Measurements from ENCODE around the gene COL23A1. TPM values are rescaled to one million over a fixed set of nuclear protein-coding genes. Genes with fewer than 3 reads are reported as not detected.

COL23A1 gene
- total RNA-seq, 1 donor from 2014 or later, result 0.40 TPM

DNA sequence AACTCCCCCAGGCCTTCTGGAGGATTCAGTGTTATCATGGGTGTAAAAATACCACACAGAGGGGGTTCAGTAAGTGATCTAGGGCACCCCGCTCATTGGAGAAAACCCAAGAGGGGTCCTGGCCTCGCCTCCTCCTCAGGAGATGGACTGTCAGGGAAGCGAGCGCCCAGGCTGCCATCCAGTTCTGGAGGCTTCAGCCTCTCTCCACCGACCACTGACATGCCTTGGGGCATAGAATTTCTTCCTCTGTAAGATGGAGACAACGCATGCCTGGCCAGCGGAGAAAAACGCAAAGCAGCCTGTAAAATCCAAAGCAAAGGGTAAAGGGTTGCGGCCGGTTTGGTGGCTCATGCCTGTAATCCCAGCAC is 165.4 kb downstream of the COL23A1 start:
- DNase-seq (ENCODE audit: low read depth), result no peak

DNA sequence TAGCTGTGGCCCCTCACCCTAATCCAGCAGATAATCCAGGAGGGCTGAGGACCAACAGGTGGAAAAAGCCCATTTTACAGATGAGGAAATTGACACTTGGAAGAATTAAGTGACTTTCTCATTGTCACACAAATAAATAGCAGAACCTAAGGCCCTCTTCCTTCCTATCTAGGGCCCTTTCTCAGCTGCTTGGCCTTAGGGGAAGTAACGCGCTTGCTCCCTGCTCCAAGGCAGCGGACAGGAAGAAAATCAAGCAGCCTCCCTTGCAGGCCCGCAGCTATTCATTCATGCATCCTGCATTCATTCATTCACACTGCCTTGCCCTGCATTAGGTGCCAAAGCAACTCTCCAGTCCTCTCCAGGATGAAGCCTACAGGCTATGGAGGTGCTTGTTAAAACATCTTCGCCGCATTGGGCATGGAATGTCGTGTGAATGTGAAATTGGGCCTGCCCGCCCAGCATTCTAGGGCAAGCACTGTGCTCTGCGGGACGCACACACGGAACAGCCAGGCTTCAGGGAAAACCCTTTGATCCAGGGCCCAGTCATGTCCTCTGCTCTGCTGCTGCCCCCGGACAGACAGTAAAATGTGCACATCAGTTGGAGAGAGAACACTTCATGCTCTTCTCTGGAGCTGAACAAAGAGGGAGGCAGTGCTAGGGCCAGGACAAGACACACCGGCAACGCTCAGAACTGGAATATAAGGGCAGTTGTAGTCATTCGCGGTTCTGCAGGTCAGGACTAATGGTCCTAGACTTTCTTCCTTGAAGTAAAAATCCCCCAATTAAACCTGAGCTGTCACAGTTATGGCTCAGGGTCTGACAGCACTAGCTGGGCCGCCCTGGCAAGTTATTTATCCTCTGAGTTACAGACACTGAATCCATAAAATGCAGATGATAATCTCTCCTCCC is 166.0 kb downstream of the COL23A1 start:
- no peak for DNase-seq (ENCODE audit: low read depth)

DNA sequence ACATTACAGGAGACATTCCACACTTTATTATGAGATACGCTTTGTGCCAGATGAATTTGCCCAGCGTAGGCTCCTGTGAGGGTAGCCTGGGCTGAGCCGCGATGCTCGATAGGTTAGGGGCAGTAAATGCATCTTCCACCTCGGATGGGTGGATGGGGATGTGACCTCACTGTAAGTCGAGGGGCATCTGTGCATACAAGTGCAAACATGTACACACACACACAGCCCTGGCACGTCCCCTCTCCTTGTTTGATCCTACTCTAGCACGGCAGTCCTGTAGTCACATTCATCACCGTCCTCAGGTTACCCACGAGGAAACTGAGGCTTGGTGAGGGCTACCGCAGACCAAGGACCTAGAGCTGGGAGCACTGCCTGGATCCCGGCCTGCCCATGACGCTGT is 166.8 kb downstream of the COL23A1 start:
- no peak for DNase-seq (ENCODE audit: low read depth)

DNA sequence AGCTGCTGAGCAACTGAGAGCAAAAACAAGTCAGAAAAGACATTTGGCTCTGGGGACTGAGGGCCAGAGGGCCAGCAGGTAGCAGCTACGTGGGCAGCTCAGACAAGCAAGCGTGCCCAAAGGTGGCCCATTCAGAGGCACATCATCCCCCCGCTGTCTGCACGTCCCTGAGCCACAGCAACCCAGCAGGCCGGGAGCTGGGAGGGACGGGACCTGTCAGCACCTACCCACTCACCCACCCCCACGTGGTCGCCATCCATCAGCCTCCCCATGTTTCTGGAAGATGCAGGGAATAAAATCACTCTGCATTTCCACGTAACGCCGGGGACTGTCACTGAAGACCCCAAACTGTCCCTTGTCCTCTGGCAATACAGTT is 167.8 kb downstream of the COL23A1 start:
- no peak for DNase-seq (ENCODE audit: low read depth)

DNA sequence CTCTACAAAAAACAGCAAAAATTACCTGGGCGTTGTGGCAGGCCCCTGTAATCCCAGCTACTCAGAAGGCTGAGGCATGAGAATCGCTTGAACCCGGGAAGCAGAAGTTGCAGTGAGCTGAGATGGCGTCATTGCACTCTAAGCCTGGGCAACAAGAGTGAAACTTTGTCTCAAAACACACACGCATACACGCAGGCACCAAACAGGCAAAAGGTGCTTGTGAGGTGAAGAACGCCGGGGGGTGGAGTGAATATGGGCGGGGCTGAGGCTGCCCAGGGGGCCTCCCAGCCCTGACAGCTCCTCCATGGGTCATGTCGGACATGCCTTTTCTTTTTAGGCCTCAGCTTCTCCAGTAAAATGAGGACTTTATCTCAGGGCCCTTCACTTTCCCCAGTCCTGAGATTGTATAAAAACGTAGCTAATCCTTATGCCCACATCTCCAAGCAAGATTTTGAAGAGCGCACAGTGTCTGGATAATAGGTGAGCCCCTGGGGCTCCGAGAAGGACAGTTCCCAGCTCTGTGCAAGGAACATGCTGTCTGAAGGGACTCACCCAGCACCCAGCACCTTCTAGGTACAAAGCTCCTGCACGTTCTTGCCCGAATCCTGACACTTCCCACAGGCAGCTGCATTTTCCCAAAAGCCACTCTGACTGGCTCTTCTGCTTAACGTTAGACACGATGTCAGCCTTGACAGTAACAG is 168.3 kb downstream of the COL23A1 start:
- DNase-seq (ENCODE audit: low read depth), result no peak

DNA sequence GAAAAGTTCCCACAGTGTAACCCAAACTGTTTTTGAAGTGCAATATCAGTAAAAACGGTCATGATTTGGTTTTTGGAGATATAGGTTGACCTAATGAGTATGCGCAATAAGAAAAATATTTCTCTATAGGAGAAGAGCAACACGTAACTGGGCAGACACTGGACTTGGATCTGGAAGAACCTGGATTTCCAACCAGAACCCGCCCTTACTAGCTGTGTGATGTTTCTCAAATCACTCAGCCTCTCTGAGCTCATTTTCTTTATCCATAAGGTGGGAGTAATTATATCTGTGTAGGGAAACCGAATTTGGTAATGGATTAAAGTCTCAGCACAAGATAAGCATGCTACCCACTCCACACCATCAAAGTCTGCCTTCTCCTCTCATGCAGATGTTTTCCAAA is 169.1 kb downstream of the COL23A1 start:
- no peak for DNase-seq (ENCODE audit: low read depth)

DNA sequence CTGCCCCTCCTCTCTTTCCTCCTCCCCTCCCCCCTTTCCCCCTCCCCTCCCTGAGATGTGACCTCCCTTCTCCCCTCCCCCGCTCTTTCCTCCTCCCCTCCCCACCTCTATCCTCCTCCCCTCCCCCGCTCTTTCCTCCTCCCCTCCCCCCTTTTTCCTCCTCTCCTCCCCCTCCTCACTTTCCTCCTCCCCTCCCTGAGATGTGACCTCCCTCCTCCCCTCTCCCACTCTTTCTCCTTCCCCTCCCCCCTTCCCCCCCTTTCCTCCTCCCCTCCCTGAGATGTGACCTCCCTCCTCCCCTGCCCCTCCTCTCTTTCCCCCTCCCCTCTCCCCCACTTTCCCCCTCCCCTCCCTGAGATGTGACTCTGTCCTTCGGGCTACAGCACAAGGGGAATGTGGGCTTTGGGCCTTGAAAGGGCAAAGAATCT is 169.8 kb downstream of the COL23A1 start:
- DNase-seq (ENCODE audit: low read depth), result no peak

DNA sequence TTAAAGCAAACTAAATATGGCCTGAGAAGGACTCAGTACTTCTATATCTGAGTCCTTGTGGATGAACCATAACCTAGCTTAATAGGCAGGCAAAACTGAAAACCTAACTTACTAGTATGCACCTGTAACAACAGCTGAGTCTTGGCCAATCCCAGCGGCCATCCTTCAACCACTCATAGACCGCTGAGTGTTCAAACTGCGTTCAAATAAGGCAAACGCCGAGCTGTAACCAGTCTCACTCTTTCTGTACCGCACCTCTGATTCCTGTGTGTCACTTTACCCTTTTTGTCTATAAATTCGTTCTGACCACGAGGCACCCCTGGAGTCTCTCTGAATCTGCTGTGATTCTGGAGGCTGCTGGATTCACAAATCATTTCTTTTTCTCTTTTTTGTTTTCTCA is 170.5 kb downstream of the COL23A1 start:
- DNase-seq (ENCODE audit: low read depth), result no peak

DNA sequence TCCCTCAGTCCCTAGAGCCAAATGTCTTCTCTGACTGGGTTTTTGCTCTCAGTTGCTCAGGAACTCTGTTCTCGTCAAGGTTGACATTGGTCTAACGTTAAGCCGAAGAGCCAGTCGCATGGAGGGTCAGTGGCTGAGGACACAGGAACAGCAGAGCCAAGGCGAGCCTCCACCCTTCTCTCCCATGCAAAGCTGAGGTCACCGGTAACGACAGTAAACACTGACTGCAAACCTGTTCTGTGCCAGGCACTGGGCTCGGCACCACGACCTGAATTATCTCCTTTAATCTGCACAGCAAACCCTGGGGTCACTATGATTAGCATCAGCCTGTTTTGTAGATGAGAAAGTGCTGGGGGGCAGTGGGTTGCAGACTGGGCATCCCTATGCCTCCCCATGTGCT is 171.0 kb downstream of the COL23A1 start:
- no peak for DNase-seq (ENCODE audit: low read depth)

DNA sequence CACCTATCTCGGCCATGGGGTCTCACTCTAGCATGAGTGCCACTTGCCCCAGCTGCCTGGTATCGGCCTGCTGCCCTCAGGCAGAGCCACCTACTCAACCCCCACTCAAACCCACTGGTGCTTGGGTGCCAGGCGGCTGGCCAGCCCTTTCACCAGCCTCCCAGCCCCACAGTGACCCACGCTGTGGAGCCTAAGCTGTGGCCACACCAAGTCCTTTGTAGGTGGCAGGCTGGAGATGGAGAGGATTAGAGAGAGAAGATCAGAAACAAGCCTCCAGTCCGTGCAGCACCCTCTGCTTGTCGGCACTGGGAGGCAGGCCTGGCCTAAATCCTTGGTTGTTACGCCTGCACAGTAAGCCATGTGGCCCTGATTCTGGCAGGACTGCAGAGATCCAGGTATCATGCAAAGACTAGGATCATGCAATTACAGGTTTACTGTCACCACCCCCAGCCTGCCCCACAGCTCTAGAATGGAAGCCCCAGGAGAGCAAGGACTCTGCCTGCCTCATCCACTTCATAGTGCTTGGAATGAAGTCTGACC is 171.7 kb downstream of the COL23A1 start:
- no peak for DNase-seq (ENCODE audit: low read depth)

DNA sequence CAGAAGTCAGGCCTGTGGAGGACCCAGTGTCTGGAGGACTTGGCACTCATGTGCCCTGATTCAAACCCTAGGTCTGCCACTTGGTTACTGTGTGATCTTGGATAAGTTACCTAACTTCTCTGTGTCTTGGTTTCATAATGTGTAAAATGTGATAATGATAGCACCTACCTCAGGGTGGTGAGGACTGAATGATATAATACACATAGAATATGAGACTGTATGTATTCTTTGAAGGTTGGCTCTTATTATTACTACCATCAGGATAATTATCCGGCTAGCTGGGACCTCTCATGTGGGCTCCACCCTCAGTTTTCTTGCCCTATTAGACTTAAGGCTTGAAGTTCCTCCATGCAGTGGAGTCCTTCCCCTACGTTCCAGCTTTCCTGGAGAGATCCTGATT is 172.2 kb downstream of the COL23A1 start:
- DNase-seq (ENCODE audit: low read depth), result no peak

DNA sequence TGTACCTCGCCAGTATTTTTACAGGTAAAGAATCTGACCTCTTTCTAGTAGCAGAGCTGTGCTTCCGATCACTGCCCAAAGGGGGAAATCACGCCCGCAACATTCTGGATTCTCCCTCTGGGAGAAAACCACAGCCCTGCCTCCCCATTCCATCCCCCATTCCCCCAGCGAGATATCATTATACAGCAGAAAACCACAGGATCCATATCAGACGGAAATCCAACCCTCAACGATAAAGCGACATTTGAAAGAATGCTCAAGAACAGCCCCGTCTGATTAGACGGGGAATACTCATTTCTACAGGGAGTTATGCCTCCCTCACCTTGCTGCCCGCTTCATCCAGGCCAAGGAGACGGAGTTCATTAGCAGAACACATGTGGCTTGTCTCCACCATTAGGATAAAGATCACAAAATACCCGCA is 172.8 kb downstream of the COL23A1 start:
- DNase-seq (ENCODE audit: low read depth), result no peak

DNA sequence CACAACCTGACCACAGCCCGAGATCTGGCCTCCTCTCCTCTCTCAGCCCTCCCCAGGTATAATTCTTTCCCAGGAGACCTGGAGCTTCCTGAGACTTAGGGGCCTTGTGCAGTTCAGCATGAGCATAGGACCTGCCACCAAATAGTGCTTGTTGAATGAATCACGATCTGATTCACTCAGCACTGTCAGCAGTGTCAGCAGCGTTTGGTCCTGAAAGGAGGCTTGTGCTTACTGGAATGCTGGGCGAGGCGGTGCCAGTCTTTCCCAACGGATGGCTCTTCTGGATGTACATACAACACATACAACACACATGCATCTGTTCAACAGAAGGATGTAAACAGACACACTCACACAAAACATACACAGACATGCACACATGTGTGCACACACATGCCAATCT is 173.3 kb downstream of the COL23A1 start:
- peak; percentile 47 for DNase-seq (ENCODE audit: low read depth)

DNA sequence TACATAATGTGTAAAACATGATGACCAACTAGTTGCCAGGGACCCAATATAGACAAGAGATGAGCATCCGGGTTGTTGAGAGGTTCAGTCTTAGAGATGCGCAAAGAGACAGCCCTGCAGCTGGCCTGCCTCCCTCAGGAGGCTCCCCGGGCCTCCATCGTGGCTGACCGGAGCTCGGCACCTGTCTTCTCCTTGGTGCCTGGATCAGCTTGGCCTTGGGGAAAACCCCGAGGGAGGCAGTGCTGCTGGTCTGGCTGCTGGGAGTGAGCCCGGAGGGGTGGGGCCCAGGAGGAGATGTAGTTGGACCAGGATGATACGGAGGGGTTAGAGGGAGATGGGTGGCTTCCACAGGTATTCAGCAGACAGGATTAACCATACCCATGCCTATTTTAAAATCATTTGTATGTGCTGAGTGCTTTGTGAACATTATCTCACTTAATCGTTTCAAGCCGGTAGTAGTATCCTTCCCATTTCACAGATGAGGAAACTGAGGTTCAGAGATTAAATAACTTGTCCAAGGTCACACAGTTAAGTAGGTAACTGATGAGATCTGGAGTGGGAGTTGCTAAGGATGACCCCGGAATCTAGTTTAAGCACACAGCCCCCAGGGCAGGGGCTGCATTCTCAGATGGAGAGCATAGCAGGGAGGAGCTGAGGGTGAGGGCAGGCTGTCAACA is 173.8 kb downstream of the COL23A1 start:
- no peak for DNase-seq (ENCODE audit: low read depth)

DNA sequence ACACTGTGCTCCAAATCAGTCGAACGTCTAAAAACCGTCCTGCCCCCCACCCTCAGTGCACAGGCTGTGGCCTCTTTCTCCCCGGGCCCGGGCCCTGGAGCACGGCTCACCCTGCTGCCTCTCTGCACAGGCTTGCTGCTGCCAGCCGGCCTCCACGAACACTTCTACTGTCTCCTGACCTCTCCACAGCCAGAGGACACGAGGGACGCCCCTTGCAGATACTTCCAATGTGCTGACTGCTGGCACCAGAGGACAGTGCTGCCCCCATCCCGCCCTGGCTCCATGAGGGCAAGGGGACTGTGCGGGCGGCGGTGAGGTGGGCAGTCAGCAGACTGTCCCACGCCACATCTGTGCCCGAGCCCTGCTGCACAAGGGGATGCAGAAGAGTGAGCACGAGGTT is 174.8 kb downstream of the COL23A1 start:
- no peak for DNase-seq (ENCODE audit: low read depth)

DNA sequence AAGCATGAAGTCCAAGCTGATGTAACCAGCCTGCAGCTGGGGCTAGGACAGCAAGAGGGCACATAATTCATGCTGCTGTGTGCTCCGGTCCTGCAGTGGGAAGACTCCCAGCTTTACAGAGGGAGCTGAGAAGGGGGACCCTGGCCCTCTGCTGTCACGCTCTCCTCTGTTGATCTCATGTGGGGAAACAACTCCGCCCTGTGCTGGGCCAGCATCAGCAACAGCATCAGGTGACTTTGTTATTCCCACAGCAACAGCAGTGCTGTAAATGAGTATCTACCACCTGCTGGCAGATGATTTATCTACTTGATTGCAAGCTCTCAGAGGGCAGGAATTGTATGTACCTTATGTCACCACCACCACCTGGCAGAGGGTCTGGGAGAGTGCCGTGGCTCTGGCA is 176.2 kb downstream of the COL23A1 start:
- peak; percentile 26 for DNase-seq (ENCODE audit: low read depth)

DNA sequence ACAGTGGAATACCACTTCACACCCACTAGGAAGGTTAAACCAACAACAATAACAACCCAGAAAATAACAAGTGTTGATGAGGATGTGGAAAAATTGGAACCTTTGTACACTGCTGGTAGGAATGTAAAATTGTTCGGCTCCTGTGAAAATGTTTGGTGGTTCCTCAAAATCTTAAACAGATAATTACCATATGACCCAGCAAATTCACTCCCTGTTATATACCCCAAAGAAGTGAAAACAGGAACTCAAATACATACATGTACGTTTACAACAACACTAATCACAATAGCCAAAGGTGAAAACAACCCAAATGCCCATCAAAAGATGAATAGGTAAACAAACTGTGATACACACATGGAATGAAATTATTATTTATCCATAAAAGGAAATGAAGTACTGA is 179.1 kb downstream of the COL23A1 start:
- no peak for DNase-seq (ENCODE audit: low read depth)

DNA sequence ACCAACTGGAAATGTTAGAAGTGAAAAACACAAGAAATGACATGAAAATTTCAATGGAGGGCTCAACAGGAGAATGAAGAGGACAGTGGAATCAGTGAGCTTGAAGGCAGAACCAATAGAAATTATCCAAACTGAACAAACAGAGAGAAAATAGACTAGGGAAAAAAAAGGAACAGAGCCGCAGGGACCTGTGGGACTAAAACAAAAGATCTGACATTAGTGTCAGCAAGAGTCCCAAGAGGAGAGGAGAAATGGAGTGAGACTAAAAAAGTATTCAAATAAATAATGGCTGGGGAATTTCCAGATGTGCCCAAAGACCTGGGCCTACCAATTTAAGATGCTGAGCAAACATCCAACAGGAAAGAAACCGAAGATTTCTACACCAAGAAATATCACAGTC is 182.5 kb downstream of the COL23A1 start:
- DNase-seq (ENCODE audit: low read depth), result no peak

DNA sequence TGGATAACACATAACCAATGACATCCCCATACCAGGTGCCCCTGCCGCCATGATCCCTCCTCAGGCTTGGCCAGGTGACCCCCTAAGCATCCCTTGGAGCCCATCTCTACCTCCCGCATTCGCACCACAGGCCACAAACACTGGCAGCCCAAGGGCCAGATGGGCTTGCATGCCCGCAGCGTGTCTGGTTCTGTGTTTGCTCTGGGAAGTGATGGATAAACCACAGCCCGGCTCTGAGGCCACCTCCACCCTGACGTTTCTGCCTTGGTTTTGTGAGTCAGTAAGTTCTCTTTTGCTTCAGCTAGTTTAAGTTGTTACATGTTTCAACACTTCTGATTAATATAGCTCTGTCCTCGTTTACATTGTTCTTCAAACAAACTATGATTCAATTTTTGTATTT is 185.2 kb downstream of the COL23A1 start:
- no peak for DNase-seq (ENCODE audit: low read depth)

DNA sequence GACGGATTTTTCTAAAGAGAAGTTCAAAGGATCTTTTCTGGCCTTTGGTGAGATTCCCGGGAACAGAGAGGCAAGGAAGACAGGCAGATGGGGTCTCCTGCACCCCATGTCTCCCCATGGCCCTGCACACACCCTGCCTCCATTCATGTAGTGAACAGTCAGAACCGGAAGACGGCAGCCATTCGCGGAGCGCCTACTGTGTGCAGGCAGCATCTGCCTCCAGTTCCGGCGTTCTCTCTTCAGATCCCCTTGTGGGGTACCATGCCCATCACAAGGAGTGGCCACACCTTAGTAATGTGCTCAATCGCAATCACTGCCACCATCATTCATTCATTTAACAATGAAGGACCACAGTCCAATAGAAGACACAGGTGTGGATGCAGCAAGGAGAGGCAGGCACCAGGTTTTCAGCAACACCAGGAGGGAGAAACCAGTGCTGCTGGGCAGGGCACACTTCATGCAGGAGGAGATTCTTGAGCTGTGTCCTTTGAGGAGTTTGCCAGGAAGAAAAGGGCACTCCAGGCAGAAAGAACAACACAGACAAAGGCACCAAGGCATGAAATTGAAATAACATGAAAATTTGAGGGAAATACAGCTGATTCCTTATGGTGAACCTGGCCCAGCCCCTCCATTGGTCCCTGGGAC is 186.1 kb downstream of the COL23A1 start:
- no peak for DNase-seq (ENCODE audit: low read depth)

DNA sequence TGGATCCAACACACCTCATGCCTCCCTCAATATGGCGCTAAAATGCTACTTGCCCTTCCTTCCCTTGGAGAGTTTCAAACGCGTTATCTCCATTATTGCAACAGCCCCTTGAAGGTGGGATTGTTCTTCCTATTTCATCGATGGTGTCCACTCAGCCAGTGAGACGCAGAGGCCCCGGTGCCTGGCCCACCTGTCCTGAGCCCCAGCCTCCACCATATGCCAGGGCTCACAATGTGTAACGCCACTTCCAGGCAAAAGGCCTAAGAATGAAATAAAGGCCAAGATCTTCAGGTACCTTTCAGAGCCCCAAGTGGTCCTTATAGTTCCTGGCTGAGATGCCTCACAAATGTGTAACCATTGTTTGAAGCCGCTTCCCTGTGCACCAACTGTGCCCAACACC is 186.8 kb downstream of the COL23A1 start:
- no peak for DNase-seq (ENCODE audit: low read depth)

DNA sequence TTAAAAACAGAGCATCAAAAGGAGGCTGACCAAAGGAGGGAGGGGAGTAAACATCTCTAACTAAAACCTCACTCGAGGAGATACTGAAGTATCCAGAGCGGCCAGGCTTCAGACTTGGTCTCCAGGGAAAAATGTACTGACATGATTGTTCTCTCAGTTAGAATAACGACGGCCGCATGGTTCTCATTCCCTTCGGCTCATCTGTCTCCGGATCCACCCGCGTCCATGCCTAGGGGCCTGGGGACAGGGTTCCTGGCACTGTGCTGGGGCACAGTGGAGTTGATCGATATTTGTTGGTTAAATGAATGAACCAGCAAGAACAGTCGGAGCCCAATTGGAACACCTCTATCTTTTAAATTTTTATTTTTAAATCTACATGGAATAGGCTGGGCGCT is 190.5 kb downstream of the COL23A1 start:
- DNase-seq (ENCODE audit: low read depth), result no peak

Measured in renal cortical epithelial cell (primary cell).